LNCAP (cell line): ENCODE data around the gene PSTK.

ENCODE experiments used
- CTCF ChIP-seq: fragments of 450-650 bp; IDR thresholded peaks from 2 replicates; pipeline ENCODE4 v1.5.1; 2017; ENCODE audit warnings: mild to moderate bottlenecking

The PSTK gene

GRCh38 chr10:122954731-122955050 is 25.5 kb upstream of the PSTK start:
- no peak for TF ChIP-seq CTCF

- no peak for TF ChIP-seq CTCF
These were observed 24.3 kb upstream of the PSTK start for GRCh38 chr10:122955892-122956291.

GRCh38 chr10:122957474-122957873 is 22.7 kb upstream of the PSTK start:
- TF ChIP-seq CTCF = no peak

GRCh38 chr10:122962405-122962804 is 17.8 kb upstream of the PSTK start:
- TF ChIP-seq CTCF = no peak

- no peak for TF ChIP-seq CTCF
These were observed 13.3 kb upstream of the PSTK start for GRCh38 chr10:122966879-122967278.

GRCh38 chr10:122968698-122969097 is 11.5 kb upstream of the PSTK start:
- no peak for TF ChIP-seq CTCF

- TF ChIP-seq CTCF = no peak
These were observed 6.2 kb upstream of the PSTK start for GRCh38 chr10:122974023-122974422.

- no peak for TF ChIP-seq CTCF
These were observed 5.6 kb upstream of the PSTK start for GRCh38 chr10:122974543-122975064.
